Measurements from ENCODE around the gene ERC2.

The ERC2 gene

DNA sequence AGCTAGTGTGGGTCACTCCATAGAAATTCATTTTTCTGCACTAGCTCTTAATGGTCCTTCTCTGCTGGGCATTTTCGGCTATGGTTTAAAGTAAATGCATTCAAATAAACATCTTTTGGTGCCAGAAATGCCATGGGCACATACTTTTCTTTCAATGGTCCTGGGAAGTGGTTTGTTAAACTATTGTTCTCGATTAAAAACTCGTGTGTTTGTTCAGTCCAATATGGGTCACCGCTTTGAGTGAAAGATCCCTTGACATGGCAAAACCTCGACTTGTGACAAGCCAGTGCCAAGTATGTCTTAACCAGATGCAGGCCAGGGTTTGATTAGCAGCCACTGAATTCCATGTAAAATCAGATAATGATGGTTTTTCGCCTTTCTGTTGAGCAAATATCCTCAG, 649.3 kb downstream of the ERC2 start:
- no peaks in the 10 kb centered on the region for H3K36me3 ChIP-seq (ENCODE audit: insufficient read depth, low read length)
- H3K9ac ChIP-seq (ENCODE audit: low read depth, low read length, poor library complexity, severe bottlenecking): no peak overlapping the region
- H3K4me3 ChIP-seq (ENCODE audit: low read length, poor library complexity, severe bottlenecking): no peak overlapping the region
- H3K4me1 ChIP-seq (ENCODE audit: insufficient read depth, low read length, poor library complexity, severe bottlenecking): no peaks in the 10 kb centered on the region
- no peaks in the 10 kb centered on the region for H3K79me2 ChIP-seq (ENCODE audit: insufficient read depth, low read length)
- no peak for TF ChIP-seq EZH2phosphoT487 (IDR thresholded peaks at IDR 0.05; ENCODE audit: borderline replicate concordance)
- TF ChIP-seq CTCF (conservative IDR thresholded peaks at IDR 0.05; ENCODE audit: low read length): no peak
- H3K27me3 ChIP-seq (ENCODE audit: insufficient read depth, low read length, poor library complexity, severe bottlenecking): no peaks in the 10 kb centered on the region
- no peaks in the 10 kb centered on the region for H4K20me1 ChIP-seq (ENCODE audit: insufficient read depth, low read length, poor library complexity, severe bottlenecking)
- no peaks in the 10 kb centered on the region for H3K9me3 ChIP-seq (ENCODE audit: insufficient read depth, low read depth, low read length)
- no peaks in the 10 kb centered on the region for H3K9me2 ChIP-seq (replicated peaks; ENCODE audit: low read depth, low read length)
- H2AFZ ChIP-seq (ENCODE audit: low read length): no peak overlapping the region
- H3F3A ChIP-seq (ENCODE audit: low read depth): no peaks in the 10 kb centered on the region
- H3K4me2 ChIP-seq (ENCODE audit: low read depth, low read length, poor library complexity, severe bottlenecking): no peak overlapping the region

DNA sequence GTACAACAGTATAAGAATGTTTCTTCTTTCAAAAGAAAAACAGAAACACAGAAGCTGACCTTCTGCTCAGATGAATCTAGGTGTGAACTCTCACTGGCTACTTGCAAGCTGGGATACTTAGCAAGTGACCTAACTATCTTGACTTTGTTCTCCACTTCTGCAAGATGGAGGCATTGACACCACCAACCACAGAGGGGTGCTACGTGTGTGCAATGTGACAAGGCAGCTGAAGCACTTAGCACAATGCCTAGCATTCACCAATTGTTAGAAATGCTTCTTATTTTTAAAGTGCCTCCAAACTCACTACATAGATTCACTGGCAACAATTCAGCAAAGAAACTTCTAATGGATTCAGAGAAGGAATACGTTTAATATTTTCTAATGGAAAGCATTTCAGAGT, 649.8 kb downstream of the ERC2 start:
- Histone ChIP-seq H3F3A (ENCODE audit: low read depth) (no peaks in the 10 kb centered on the region), H3K36me3 (ENCODE audit: insufficient read depth, low read length) (no peaks in the 10 kb centered on the region), H3K27me3 (ENCODE audit: insufficient read depth, low read length, poor library complexity, severe bottlenecking) (no peaks in the 10 kb centered on the region), H3K9me2 (replicated peaks; ENCODE audit: low read depth, low read length) (no peaks in the 10 kb centered on the region), H3K4me2 (ENCODE audit: low read depth, low read length, poor library complexity, severe bottlenecking) (no peak overlapping the region), H3K4me3 (ENCODE audit: low read length, poor library complexity, severe bottlenecking) (no peak overlapping the region), H3K9ac (ENCODE audit: low read depth, low read length, poor library complexity, severe bottlenecking) (no peak overlapping the region), H3K9me3 (ENCODE audit: insufficient read depth, low read depth, low read length) (no peaks in the 10 kb centered on the region), H3K79me2 (ENCODE audit: insufficient read depth, low read length) (no peaks in the 10 kb centered on the region), H4K20me1 (ENCODE audit: insufficient read depth, low read length, poor library complexity, severe bottlenecking) (no peaks in the 10 kb centered on the region), H3K4me1 (ENCODE audit: insufficient read depth, low read length, poor library complexity, severe bottlenecking) (no peaks in the 10 kb centered on the region), H2AFZ (ENCODE audit: low read length) (no peak overlapping the region)
- peak; percentile 46 for TF ChIP-seq CTCF (conservative IDR thresholded peaks at IDR 0.05; ENCODE audit: low read length)
- no peak for TF ChIP-seq EZH2phosphoT487 (IDR thresholded peaks at IDR 0.05; ENCODE audit: borderline replicate concordance)

DNA sequence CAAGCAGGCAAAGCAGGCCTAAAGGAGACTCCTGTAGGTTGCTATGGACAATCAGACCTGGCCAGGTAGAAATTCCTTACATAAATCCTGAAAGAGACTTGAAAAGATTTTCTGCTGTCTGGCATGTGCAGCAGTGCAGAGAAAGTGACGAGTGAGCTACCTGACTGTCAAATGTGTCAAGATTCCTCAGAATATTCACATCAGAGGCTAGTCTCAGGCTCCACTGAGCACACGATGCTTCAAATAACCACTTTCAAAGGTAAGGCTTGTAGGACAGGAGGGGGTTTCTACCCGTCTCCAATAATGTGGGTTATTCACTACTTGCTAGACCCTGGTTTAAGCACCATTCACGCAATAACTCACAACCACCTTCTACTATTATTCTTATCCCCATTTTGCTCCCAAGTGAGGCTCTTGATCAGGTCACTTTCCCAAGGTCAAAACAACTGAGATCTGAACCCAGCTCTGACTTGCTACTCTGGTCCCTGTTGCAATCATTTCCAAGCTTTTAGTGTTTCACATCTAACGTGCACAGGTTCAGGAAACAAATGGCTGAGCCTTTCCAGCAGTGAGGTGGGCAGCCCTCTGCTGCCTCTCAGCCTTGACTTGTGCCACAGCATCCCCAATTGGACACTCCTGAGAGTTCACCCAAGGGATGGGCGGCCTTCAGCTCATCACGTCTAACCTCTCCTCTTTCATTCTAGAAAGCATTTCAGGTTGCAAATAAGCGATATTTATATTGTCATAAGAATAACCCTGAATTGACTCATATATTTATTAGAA, 651.3 kb downstream of the ERC2 start:
- Histone ChIP-seq H3F3A (ENCODE audit: low read depth) (no peaks in the 10 kb centered on the region), H3K4me1 (ENCODE audit: insufficient read depth, low read length, poor library complexity, severe bottlenecking) (no peaks in the 10 kb centered on the region), H3K9me2 (replicated peaks; ENCODE audit: low read depth, low read length) (no peaks in the 10 kb centered on the region), H3K9me3 (ENCODE audit: insufficient read depth, low read depth, low read length) (no peaks in the 10 kb centered on the region), H3K4me3 (ENCODE audit: low read length, poor library complexity, severe bottlenecking) (no peak overlapping the region), H3K36me3 (ENCODE audit: insufficient read depth, low read length) (no peaks in the 10 kb centered on the region), H4K20me1 (ENCODE audit: insufficient read depth, low read length, poor library complexity, severe bottlenecking) (no peaks in the 10 kb centered on the region), H3K4me2 (ENCODE audit: low read depth, low read length, poor library complexity, severe bottlenecking) (no peak overlapping the region), H3K9ac (ENCODE audit: low read depth, low read length, poor library complexity, severe bottlenecking) (no peak overlapping the region), H3K79me2 (ENCODE audit: insufficient read depth, low read length) (no peaks in the 10 kb centered on the region), H3K27me3 (ENCODE audit: insufficient read depth, low read length, poor library complexity, severe bottlenecking) (no peaks in the 10 kb centered on the region), H2AFZ (ENCODE audit: low read length) (no peak overlapping the region)
- TF ChIP-seq CTCF (conservative IDR thresholded peaks at IDR 0.05; ENCODE audit: low read length): peak; percentile 36
- TF ChIP-seq EZH2phosphoT487 (IDR thresholded peaks at IDR 0.05; ENCODE audit: borderline replicate concordance): no peak
